ENCODE measurements around the gene SLC7A9.

- TF ChIP-seq POLR2AphosphoS5 (IDR thresholded peaks at IDR 0.05; ENCODE audit: low read depth, low read length) (no peak), EZH2phosphoT487 (IDR thresholded peaks at IDR 0.05; ENCODE audit: borderline replicate concordance, low read depth) (no peak), CTCF (IDR thresholded peaks at IDR 0.05) (no peak), EP300 (IDR thresholded peaks at IDR 0.05; ENCODE audit: borderline replicate concordance in 1 of 2, low read depth in 1 of 2, low read length in 1 of 2) (no peak), FOXM1 (IDR thresholded peaks at IDR 0.05; ENCODE audit: low read depth) (no peak), ELF1 (IDR thresholded peaks at IDR 0.05) (no peak), SMC3 (IDR thresholded peaks at IDR 0.05; ENCODE audit: low read depth, low read length) (no peak), TEAD4 (IDR thresholded peaks at IDR 0.05; ENCODE audit: borderline replicate concordance, insufficient read depth) (no peak), SIN3A (IDR thresholded peaks at IDR 0.05; ENCODE audit: borderline replicate concordance, low read depth, low read length) (no peak), RCOR1 (IDR thresholded peaks at IDR 0.05; ENCODE audit: low read length) (no peak), USF1 (IDR thresholded peaks at IDR 0.05; ENCODE audit: borderline replicate concordance, low read depth) (no peak), ZBTB33 (IDR thresholded peaks at IDR 0.05; ENCODE audit: borderline replicate concordance, low read depth) (no peak)
These were observed 51.7 kb downstream of the SLC7A9 start for GRCh38 chr19:32817569-32818476.

All from SK-N-SH (cell line).